Stimulated activated CD4-positive, alpha-beta T cell treated with anti-CD3 and anti-CD28 coated beads, Interleukin-1b, Interleukin-23, amount 100 ng/mL, for 4 hours (primary cell): ENCODE data around the gene SLC35F3.

Experiments used
- DNase-seq, 2 donors: peaks; one replicate each; pipeline ENCODE4 v3.0.0-alpha.2; 2020; ENCODE audit warnings: low read depth in 2 of 2

Gene SLC35F3

GRCh38 chr1:234320069-234320468 lies 415.6 kb downstream of the SLC35F3 start:
- DNase-seq: no peak

DNA sequence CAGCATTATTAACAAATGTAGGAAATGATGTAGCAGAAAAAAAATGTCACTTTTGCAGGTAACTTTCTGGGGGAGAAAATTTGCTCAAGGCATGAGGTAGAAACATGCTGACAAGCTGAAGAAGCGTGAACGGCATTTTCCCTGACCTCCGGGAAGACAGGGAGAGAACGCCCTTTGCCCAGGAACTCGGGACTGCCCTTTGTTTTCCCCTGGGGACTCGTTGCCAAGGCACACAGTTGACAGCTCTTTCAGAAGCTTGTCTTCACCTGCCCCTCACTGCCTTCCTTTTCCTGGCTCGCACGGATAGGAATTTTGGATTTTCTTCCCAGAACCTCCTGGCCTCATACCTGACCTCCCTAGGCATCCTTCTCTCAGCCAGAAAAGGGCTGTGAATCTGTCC lies 416.1 kb downstream of the SLC35F3 start:
- DNase-seq: no peak

DNA sequence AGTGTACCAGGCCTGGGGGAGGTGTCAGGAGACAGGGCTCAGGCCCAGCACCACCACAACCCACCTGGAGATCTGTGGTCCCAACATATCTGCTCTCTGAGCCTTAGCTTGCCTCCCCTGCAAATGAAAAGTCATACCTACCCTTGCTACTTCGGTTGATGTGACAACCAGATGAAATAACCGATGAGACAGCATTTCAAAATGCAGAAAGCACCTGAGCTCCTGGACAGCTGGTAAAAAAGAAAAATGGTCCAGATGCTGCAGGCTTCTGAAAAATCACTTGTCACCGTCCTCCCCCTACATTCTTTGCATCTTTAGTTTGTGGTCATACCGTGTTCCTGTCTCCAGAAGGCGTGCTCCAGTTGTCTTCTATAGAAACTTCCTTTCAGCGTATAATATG lies 416.8 kb downstream of the SLC35F3 start:
- DNase-seq: no peak

DNA sequence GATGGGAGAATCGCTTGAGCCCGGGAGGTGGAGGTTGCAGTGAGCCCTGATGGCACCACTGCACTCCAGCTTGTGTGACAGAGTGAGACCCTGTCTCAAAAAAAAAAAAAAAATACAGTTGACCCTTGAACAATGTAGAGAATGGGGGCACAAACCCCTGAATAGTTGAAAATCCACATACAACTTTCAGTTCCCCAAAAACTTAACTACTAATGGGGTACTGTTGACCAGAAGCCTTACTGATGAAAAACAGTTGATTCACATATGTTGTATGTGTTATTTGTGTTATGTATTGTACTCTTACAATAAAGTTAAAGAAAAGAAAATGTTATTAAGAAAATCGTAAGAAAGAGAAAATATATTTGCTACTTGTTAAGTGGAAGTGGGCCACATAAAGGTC lies 417.6 kb downstream of the SLC35F3 start:
- DNase-seq: no peak

- peak; percentile 39 to 49 for DNase-seq
Observed at GRCh38 chr1:234322979-234323378, 418.5 kb downstream of the SLC35F3 start.

GRCh38 chr1:234324821-234325220 lies 420.3 kb downstream of the SLC35F3 start:
- DNase-seq: no peak

- no peak for DNase-seq
Observed at GRCh38 chr1:234325878-234326496, 421.5 kb downstream of the SLC35F3 start.

- peak; percentile 44 to 60 for DNase-seq
Observed at GRCh38 chr1:234326497-234327366, 422.3 kb downstream of the SLC35F3 start.

DNA sequence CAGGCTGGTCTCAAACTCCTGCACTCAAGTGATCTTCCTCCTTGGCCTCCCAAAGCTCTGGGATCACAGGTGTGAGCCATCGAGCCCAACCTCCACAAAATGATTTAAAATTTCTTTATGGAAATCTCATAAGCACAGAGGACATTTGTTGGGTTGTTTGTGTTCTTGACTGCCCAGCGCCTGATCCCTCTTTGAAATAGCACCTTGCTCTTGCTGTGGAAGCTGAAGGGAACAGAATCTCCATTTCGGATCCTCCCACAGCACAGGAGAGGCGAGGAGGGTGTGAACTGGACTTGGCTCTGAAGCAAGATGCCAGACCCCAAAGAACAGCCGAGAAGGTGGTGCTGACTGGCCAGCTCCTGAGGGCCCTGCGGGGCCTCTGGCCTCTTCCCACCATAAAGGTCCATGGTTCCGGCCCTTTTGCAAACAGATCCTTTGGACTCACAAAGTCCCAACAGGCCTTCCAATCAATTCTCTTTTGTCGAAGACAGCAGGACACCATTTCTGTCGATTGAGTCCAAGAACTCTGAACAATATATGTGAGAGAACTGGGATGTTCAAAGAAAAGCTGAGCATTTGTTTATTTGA lies 423.2 kb downstream of the SLC35F3 start:
- DNase-seq: no peak

GRCh38 chr1:234330843-234331215 lies 426.4 kb downstream of the SLC35F3 start:
- no peak for DNase-seq

DNA sequence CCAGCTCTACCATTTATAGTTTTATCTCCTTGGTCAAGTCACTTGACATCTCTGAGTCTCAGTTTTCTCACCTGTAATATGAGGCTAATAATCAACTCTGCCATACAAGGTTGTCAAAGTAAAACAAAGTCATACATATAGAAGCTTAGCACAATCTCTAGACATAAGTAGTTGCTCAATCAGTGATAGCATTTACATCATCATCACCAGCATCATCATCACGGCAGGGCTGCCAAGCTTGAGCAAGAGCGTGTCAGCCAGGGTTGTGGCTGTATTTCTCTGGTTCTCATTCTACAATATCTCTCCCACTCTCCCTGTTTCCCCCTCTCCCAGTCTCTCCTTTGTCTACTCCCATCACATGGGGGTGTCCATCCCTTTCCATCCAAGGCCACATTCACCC lies 427.0 kb downstream of the SLC35F3 start:
- no peak for DNase-seq

- no peak for DNase-seq
Observed at GRCh38 chr1:234336359-234336758, 431.9 kb downstream of the SLC35F3 start.

DNA sequence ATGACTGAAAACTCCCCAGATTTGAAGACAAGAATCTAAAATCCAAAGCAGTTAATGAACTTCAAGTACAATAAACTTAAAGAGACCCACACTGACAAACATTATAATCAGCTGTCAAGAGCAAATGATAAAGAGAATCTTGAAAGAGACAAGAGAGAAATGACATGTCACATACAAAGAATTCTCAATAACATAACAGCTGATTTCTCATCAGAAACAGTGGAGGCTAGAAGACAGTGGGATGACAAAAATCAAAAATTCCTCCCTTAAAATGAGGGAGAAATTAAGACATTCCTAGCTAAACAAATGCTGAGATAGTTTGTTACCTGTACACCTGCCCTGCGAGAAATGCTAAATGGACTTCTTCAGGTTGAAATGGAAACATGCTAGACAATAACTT lies 432.8 kb downstream of the SLC35F3 start:
- no peak for DNase-seq

DNA sequence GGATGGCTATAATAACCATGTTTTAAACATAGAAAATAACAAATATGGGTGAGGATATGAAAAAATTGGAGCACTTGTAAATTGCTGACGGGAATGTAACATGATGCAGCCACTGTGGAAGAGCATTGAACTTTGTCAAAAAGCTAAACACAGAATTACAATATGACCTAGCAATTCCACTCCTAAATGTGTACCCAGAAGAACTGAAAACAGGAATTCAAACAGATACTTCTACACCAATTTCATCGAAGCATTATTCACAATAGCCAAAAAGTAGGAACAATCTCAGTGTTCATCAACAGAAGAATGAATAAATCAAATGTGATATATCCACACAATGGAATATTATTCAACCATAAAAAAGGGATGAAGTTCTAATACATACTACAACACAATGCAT lies 436.1 kb downstream of the SLC35F3 start:
- no peak for DNase-seq

DNA sequence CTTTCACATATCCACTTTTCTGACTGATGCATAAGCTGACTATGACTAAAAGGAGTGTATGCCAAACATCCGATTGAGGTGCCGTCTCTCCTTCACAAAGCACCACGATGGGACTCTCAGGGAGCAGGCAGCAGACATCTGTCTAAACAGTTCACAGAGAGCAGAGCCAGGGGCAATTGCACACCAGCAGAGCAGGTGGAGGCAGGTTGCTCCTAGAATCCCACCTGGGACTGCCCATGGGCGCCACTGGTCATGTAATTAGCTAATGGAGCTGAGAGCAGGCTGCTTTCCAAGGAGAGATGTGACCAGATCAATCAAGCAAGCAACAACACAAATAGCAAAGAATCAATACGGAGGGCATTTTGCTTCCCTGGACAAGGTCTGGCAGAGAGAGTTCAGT lies 438.3 kb downstream of the SLC35F3 start:
- DNase-seq: no peak

DNA sequence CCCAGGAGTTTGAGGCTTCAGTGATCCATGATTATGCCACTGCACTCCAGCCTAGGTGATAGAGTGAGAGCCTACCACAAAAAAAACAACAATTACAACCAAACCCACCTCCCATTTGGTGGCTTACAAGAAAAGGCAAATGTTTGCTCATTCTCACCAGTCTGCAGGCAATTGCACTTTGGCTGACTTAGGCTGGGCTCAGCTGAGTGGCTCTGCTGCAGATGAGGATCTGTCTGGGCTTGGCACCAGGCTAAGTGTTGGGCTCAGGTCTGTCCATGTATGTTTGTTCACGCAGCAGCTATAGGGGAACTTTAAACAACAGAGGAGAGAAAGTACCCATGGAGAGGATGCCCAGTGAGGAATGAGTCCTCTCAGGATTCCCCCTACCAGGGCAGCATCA lies 440.8 kb downstream of the SLC35F3 start:
- DNase-seq: no peak

- DNase-seq: no peak
Observed at GRCh38 chr1:234348964-234349363, 444.5 kb downstream of the SLC35F3 start.

DNA sequence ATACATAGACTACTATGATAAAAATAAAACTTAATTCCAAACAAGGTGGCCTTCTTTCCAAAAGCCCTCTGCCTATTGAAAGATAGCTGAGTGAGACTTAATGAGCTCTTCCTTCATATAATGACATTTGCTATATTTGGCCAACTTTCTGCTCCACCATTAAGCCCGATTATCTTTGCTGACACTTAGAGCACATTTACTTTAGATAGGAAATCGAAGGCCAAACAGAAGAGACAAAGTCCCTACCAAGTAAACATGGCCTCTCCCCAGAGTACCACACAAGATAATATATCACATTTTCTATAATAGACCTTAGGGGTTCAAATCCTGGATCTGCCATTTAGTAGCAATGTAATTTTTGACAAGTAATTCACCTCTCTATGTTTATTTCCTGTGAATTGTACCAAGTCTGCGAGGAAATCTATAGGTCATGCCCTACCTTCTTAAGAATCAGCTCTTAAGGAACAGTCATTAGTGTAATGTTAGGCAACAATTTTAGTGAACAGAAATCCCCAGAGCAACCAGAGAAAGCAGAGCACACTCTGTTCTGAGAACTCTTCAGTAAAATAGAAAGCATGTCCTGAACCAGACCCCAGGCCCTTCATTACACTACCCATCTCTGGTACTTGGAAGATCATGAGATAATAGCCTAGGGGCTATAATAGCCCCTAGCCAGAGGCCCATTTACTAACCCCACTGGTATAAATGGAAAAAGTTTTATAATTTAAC lies 451.5 kb downstream of the SLC35F3 start:
- no peak for DNase-seq

DNA sequence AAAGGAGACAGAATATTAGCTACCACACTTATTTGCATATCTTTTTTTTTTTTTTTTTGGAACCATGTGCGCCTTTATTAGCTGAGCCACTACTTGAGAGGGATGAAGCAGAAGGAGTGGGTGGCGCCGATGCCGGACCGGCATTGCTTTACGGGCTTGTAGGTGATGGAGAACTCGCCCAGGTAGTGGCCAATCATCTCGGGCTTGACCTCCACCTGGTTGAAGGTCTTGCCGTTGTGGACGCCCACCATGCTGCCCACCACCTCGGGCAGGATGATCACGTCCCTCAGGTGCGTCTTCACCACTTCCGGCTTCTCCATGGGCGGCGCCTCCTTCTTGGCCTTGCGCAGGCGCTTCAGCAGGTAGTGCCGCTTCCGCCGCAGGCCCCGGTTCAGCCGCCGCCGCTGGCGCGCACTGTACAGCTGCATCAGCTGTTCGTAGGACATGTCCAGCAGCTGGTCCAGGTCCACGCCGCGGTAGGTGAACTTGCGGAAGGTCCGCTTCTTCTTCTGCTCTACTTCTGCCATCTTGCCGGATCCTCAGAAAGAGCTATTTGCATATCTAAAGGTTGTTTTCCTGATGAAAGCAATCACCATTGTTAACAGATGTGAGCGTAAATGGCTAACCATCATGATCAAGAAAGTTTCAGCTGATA lies 452.3 kb downstream of the SLC35F3 start:
- peak; percentile 25 to 29 for DNase-seq

DNA sequence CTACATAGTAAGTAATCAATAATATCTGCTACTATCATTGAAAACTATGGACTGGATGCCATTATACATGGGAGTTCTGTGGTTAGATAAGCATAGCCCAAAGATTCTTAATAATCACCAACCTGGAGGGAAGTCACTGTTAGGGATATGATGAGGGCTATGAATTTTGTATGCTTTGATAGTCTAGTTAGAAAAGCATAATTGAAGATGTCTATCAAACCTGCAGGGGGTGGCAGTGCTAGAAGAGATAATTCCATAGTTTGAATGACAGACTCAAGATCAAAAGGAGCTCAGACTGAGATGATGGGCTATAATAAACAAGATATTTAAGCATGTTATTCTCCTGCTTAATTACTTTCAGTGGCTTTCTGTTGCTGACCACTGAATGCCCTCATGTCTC lies 453.4 kb downstream of the SLC35F3 start:
- no peak for DNase-seq

DNA sequence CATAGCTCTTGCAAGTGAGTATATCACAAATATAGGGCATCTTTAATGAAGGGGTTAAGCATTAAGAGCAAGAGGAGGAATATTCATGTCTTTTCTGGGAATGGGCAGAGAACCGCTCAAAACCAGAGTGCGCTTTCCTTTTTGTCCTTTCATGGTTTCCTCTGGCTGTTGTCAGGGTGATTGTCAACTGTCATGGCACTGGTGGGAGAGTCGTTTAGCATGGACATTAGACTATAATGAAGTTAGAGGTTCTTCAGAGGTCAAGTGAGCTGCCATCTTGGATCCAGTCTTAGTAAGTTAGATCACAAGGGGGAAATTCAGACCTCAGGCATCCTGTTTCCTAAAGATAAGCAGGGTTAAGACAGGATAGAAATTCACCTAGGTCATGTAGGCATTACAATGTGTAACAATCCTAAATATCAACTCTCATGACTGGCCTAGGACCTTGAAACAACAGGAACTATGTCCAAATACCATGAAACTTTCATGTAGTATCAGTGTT lies 456.7 kb downstream of the SLC35F3 start:
- DNase-seq: no peak

DNA sequence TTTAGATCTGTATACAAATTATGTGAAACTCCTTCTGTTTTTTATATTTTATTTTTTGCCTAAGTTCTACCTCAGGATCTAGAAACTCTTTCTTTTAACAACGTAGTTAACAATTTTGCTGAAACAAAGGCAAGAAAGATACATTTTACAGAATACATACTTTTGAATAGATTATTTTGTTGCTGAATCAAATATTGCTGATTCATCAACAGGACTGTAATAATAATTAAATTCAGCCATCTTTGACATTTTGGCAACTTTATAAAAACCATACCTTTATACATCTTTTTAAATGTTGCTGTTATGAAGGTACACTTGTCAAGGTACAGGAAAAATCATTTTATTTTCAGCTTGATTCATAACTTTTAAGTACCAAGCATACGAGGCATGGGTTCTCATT lies 458.1 kb downstream of the SLC35F3 start:
- DNase-seq: no peak
